Activated CD4-positive, alpha-beta T cell treated with anti-CD3 and anti-CD28 coated beads, Interleukin-2, amount 10 ng/mL, durations not matched to agents 24 days and 14 days (primary cell): ENCODE data around the gene GNPTG. TPM values are rescaled to one million over a fixed set of nuclear protein-coding genes. Genes with fewer than 3 reads are reported as not detected.
A peak's percentile ranks its signal among the peaks of the same experiment; 100 is the strongest.

ENCODE experiments used
- DNase-seq: peaks from one replicate; pipeline ENCODE4 v3.0.0; 2022
- H3K27ac Mint-ChIP-seq: one replicate; pipeline ENCODE4 v1.8.0; 2022; ENCODE audit warnings: mild to moderate bottlenecking, mixed read lengths
- H3K27me3 Mint-ChIP-seq: one replicate; pipeline ENCODE4 v1.8.0; 2022; ENCODE audit warnings: mixed read lengths
- H3K36me3 Mint-ChIP-seq: one replicate; pipeline ENCODE4 v1.8.0; 2022; ENCODE audit warnings: low read depth, mild to moderate bottlenecking, mixed read lengths
- H3K4me1 Mint-ChIP-seq: one replicate; pipeline ENCODE4 v1.8.0; 2021; ENCODE audit warnings: mixed read lengths
- H3K4me3 Mint-ChIP-seq: one replicate; pipeline ENCODE4 v1.8.0; 2022; ENCODE audit warnings: mild to moderate bottlenecking, moderate library complexity, mixed read lengths
- H3K9me3 Mint-ChIP-seq: one replicate; pipeline ENCODE4 v1.8.0; 2021; ENCODE audit warnings: mixed read lengths
- intact Hi-C: fragments of 100-400 bp; cut with micrococcal nuclease; formaldehyde crosslinking; loops from one replicate; pipeline ENCODE4 v1.15.1; 2023
- total RNA-seq: library from RNA; stranded (reverse); gene quantifications from 2 replicates; pipeline ENCODE4 v1.2.3, GENCODE V29; 2022

Gene GNPTG
- total RNA-seq, 1 donor from 2014 or later, result 23.9 TPM

DNA sequence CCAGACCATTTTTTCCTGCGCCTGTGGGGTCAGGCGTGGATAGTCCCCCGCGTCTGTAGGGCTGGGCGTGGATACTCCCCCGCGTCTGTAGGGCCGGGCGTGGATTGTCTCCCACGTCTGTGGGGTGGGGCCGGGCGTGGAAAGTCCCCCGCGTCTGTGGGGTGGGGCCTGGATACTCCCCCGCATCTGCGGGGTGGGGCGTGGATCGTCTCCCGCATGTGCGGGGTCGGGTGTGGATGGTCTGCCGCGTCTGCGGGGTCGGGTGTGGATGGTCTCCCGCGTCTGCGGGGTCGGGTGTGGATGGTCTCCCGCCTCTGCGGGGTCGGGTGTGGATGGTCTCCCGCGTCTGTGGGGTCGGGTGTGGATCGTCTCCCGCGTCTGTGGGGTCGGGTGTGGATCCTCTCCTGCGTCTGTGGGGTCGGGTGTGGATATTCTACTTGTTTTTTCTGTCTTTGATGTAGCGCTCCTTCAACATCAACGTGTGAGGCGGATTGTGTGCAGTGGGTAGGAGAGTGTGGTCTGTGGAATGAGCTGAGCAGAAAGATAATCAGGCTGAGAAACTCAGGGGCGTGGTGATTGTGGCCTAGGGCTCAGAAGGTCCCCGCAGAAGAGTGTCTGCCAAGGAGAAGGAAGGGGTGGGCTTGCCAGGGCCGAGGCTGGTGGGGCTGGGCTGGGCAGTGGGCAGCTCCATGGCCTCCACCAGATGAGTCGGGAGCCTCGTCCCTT lies 3.2 kb downstream of the GNPTG start:
- peaks cover 28% of the 10 kb centered on the region for H3K4me1 Mint-ChIP-seq
- H3K27me3 Mint-ChIP-seq, result no peaks in the 10 kb centered on the region
- intact Hi-C loops, result loop anchor here (5.0 kb wide), 1 partner anchor 67 kb away; the partner anchor contains the start of gene UQCC4
- H3K9me3 Mint-ChIP-seq, result no peaks in the 10 kb centered on the region
- no peak overlapping the region for H3K4me3 Mint-ChIP-seq
- H3K36me3 Mint-ChIP-seq, result peaks cover 8% of the 10 kb centered on the region
- no peak overlapping the region for H3K27ac Mint-ChIP-seq
- DNase-seq, result no peak

DNA sequence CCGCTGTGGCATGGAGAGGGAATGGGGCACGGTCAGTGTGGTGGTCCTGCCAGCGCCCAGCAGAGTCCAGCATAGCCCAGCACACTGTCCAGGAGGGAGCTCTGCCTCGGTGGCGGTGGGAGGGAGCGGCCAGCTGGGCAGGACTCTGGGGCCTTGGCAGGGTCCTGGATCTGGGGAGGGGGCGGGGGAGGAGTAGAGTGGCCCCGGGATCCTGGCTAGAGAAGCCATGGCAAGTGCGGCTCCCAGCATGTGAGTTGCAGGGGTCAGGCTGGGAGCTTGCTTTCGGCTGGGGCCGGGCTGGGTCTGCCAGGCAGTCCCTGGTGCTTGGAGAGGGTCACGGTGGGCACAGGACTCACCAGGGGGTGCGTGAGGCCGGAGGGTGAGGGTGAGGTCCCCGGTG lies 3.9 kb downstream of the GNPTG start:
- no peak for DNase-seq
- no peak overlapping the region for H3K4me3 Mint-ChIP-seq
- intact Hi-C loops, result no loop called here
- H3K4me1 Mint-ChIP-seq, result peaks cover 22% of the 10 kb centered on the region
- H3K36me3 Mint-ChIP-seq, result peaks cover 6% of the 10 kb centered on the region
- no peaks in the 10 kb centered on the region for H3K9me3 Mint-ChIP-seq
- H3K27ac Mint-ChIP-seq, result no peak overlapping the region
- H3K27me3 Mint-ChIP-seq, result no peaks in the 10 kb centered on the region

GRCh38 chr16:1356061-1356900 lies 4.5 kb downstream of the GNPTG start:
- intact Hi-C loops, result no loop called here
- no peak for DNase-seq
- Mint-ChIP-seq H3K27me3 (no peaks in the 10 kb centered on the region), H3K27ac (no peak overlapping the region), H3K36me3 (peaks cover 4% of the 10 kb centered on the region), H3K4me3 (no peak overlapping the region), H3K9me3 (no peaks in the 10 kb centered on the region), H3K4me1 (peaks cover 21% of the 10 kb centered on the region)

- H3K36me3 Mint-ChIP-seq, result peaks cover 6% of the 10 kb centered on the region
- H3K9me3 Mint-ChIP-seq, result no peaks in the 10 kb centered on the region
- intact Hi-C loops, result no loop called here
- DNase-seq, result no peak
- peaks cover 14% of the 10 kb centered on the region for H3K4me1 Mint-ChIP-seq
- H3K27me3 Mint-ChIP-seq, result no peaks in the 10 kb centered on the region
- no peak overlapping the region for H3K4me3 Mint-ChIP-seq
- no peak overlapping the region for H3K27ac Mint-ChIP-seq
Measured at GRCh38 chr16:1357906-1358566, 6.3 kb downstream of the GNPTG start.

DNA sequence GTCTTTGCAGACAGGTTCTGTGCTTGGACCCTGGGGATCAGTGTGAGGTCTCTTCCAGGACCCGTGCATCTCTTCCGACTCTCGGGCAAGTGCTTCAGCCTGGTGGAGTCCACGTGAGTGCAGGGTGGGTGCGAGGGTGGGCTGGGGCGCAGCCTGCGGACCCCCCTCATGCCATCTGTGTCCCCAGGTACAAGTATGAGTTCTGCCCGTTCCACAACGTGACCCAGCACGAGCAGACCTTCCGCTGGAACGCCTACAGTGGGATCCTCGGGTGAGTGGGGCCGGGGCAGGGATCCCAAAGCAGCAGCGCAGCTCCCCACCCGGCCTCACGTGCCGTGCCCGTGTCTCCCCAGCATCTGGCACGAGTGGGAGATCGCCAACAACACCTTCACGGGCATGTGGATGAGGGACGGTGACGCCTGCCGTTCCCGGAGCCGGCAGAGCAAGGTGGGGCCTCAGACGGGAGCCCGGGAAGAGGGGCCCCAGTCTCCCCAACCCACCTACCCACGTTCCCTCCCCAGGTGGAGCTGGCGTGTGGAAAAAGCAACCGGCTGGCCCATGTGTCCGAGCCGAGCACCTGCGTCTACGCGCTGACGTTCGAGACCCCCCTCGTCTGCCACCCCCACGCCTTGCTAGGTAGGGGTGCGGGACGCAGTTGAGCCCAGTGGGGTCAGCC lies 10.1 kb downstream of the GNPTG start:
- Mint-ChIP-seq H3K9me3 (no peaks in the 10 kb centered on the region), H3K27me3 (no peaks in the 10 kb centered on the region), H3K4me3 (no peak overlapping the region), H3K4me1 (peaks cover 4% of the 10 kb centered on the region), H3K36me3 (peaks cover 18% of the 10 kb centered on the region), H3K27ac (no peak overlapping the region)
- intact Hi-C loops, result no loop called here
- DNase-seq, result no peak

- Mint-ChIP-seq H3K36me3 (peaks cover 18% of the 10 kb centered on the region), H3K4me3 (no peak overlapping the region), H3K27ac (no peak overlapping the region), H3K4me1 (peaks cover 4% of the 10 kb centered on the region), H3K27me3 (no peaks in the 10 kb centered on the region), H3K9me3 (no peaks in the 10 kb centered on the region)
- no peak for DNase-seq
- intact Hi-C loops, result no loop called here
Measured at GRCh38 chr16:1362807-1363206, 11.1 kb downstream of the GNPTG start.

- Mint-ChIP-seq H3K4me3 (no peak overlapping the region), H3K27ac (no peak overlapping the region), H3K27me3 (no peaks in the 10 kb centered on the region)
Measured at GRCh38 chr16:1363501-1364041, 11.8 kb downstream of the GNPTG start.

GRCh38 chr16:1364510-1364909 lies 12.8 kb downstream of the GNPTG start:
- no peaks in the 10 kb centered on the region for H3K27me3 Mint-ChIP-seq
- no peak for DNase-seq
- peaks cover 2% of the 10 kb centered on the region for H3K4me1 Mint-ChIP-seq
- peaks cover 19% of the 10 kb centered on the region for H3K36me3 Mint-ChIP-seq
- H3K9me3 Mint-ChIP-seq, result no peaks in the 10 kb centered on the region
- intact Hi-C loops, result no loop called here
- no peak overlapping the region for H3K4me3 Mint-ChIP-seq
- H3K27ac Mint-ChIP-seq, result no peak overlapping the region

More at GRCh38 chr16:1363501-1364041, 11.8 kb downstream of the GNPTG start:
- DNase-seq, result peak; percentile 92
- Mint-ChIP-seq H3K36me3 (peaks cover 21% of the 10 kb centered on the region), H3K9me3 (no peaks in the 10 kb centered on the region), H3K4me1 (peaks cover 2% of the 10 kb centered on the region)
- intact Hi-C loops, result no loop called here

- Mint-ChIP-seq H3K27me3 (no peaks in the 10 kb centered on the region), H3K36me3 (peaks cover 23% of the 10 kb centered on the region), H3K9me3 (no peaks in the 10 kb centered on the region), H3K4me3 (no peak overlapping the region), H3K27ac (no peak overlapping the region), H3K4me1 (peaks cover 2% of the 10 kb centered on the region)
- intact Hi-C loops, result no loop called here
- no peak for DNase-seq
Measured at GRCh38 chr16:1366060-1366711, 14.5 kb downstream of the GNPTG start.

DNA sequence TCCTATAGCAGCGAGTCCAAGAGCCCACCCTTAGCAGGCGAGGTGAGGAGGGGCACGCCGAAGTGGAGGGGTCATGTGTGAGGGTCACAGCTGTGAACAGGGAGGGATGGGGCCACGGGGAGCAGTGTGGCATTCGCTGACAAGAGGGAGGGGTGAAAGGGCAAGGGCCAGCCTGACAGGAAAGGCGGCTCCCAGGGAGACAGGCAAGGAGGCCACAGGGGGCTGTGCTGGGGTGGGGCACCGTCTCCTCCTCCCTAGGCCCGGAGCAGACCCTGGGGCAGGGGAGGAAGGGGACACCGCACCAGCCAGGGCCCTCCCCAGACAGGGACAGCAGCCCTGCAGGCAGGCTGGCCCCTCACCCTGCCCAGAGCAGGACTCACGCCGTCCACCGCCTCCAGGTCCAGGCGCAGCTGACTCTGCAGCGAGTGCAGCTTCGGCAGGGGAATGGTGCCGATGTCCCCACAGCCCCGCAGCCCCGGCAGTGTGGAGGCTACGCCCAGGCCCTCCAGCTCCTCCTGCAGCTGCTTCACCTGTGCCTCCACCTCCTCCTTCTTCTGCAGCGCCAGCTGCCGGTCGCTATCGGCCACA lies 15.1 kb downstream of the GNPTG start:
- intact Hi-C loops, result no loop called here

GRCh38 chr16:1367486-1368174 lies 15.9 kb downstream of the GNPTG start:
- DNase-seq, result no peak
- Mint-ChIP-seq H3K9me3 (no peaks in the 10 kb centered on the region), H3K4me1 (peaks cover 2% of the 10 kb centered on the region), H3K27ac (no peak overlapping the region), H3K27me3 (no peaks in the 10 kb centered on the region), H3K36me3 (peaks cover 23% of the 10 kb centered on the region), H3K4me3 (no peak overlapping the region)
- intact Hi-C loops, result no loop called here

More for the DNA sequence above, 15.1 kb downstream of the GNPTG start:
- no peaks in the 10 kb centered on the region for H3K27me3 Mint-ChIP-seq
- no peak overlapping the region for H3K27ac Mint-ChIP-seq
- peaks cover 23% of the 10 kb centered on the region for H3K36me3 Mint-ChIP-seq
- no peak for DNase-seq
- peaks cover 2% of the 10 kb centered on the region for H3K4me1 Mint-ChIP-seq
- no peak overlapping the region for H3K4me3 Mint-ChIP-seq
- no peaks in the 10 kb centered on the region for H3K9me3 Mint-ChIP-seq
